ENCODE data around the gene DYNC1I1. TPM values are rescaled to one million over a fixed set of nuclear protein-coding genes. Genes with fewer than 3 reads are reported as not detected.

DYNC1I1 gene
- total RNA-seq, 1 donor from 2014 or later = 1.6 TPM

DNA sequence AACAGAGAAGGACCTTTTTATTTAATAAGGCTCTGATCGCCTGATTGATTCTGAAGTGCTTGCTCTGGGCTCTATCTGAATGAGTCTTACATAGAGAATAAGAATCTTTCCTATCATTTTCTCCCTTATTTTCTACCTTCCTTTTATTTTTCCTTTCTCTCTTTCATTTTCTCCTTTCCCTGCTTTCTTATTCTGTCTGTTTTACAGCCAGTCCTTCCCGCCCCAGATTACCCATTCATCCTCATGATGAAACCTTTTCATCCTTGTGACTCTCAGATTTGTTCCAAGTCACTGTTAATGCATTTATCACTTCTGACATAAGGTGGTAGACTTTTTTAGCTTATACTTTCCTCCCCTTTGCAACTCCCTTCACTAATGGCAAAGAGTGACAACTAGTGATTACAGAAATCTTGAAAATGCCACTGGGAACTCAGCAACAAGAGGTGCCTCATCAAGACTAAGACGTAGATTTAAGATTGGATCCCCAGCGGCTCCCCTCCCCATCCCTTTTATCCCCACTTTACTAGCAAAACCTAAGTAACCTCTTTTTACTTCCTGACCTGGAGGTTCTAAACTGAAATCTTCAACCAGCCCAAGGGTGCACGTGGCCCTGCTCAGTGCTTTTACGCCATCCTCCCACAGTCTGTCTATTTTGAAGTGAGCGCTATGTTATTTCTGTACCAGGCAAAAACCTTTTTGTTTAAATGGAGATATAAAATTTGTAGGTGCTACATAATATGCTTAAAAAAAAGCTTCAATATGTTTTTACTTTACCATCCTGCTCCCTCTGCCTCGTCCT is 179.8 kb downstream of the DYNC1I1 start:
- no peak for DNase-seq (ENCODE audit: low spot score, unreplicated experiment)
- TF ChIP-seq, protein P1, sequence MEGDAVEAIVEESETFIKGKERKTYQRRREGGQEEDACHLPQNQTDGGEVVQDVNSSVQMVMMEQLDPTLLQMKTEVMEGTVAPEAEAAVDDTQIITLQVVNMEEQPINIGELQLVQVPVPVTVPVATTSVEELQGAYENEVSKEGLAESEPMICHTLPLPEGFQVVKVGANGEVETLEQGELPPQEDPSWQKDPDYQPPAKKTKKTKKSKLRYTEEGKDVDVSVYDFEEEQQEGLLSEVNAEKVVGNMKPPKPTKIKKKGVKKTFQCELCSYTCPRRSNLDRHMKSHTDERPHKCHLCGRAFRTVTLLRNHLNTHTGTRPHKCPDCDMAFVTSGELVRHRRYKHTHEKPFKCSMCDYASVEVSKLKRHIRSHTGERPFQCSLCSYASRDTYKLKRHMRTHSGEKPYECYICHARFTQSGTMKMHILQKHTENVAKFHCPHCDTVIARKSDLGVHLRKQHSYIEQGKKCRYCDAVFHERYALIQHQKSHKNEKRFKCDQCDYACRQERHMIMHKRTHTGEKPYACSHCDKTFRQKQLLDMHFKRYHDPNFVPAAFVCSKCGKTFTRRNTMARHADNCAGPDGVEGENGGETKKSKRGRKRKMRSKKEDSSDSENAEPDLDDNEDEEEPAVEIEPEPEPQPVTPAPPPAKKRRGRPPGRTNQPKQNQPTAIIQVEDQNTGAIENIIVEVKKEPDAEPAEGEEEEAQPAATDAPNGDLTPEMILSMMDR (IDR thresholded peaks at IDR 0.05; ENCODE audit: unreplicated experiment) = no peak
- Mint-ChIP-seq H3K36me3 (ENCODE audit: insufficient read depth) (no peaks in the 10 kb centered on the region), H3K27ac (no peak overlapping the region), H3K4me1 (ENCODE audit: low read depth) (peaks cover 17% of the 10 kb centered on the region), H3K9me3 (ENCODE audit: low read depth) (no peaks in the 10 kb centered on the region), H3K4me3 (ENCODE audit: low read depth) (no peak overlapping the region), H3K27me3 (peaks cover 5% of the 10 kb centered on the region)

DNA sequence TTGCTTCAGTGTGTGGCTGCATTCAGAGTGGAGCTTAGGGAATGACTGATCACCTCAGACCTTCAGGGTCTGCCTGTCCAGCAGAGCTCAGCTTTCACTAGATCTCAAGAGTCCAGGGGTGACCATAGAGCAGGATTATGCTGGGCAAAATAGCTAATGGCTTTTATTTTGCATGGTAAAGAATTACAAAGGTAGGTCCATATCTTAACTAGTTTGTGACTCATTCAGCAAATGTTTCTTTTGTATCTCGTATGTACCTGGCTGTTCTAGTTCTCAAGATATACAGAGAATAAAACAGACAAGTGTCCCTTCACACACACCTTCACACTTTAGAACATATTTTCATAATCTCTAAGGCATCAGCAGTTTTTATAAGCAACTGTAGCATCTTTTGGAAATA is 180.5 kb downstream of the DYNC1I1 start:
- H3K27me3 Mint-ChIP-seq = peaks cover 9% of the 10 kb centered on the region
- TF ChIP-seq, protein P1 (IDR thresholded peaks at IDR 0.05; ENCODE audit: unreplicated experiment) = no peak
- no peak for DNase-seq (ENCODE audit: low spot score, unreplicated experiment)
- H3K36me3 Mint-ChIP-seq (ENCODE audit: insufficient read depth) = no peaks in the 10 kb centered on the region
- no peaks in the 10 kb centered on the region for H3K9me3 Mint-ChIP-seq (ENCODE audit: low read depth)
- H3K4me1 Mint-ChIP-seq (ENCODE audit: low read depth) = peaks cover 21% of the 10 kb centered on the region
- no peak overlapping the region for H3K4me3 Mint-ChIP-seq (ENCODE audit: low read depth)
- peak overlapping the region; percentile 12 for H3K27ac Mint-ChIP-seq

DNA sequence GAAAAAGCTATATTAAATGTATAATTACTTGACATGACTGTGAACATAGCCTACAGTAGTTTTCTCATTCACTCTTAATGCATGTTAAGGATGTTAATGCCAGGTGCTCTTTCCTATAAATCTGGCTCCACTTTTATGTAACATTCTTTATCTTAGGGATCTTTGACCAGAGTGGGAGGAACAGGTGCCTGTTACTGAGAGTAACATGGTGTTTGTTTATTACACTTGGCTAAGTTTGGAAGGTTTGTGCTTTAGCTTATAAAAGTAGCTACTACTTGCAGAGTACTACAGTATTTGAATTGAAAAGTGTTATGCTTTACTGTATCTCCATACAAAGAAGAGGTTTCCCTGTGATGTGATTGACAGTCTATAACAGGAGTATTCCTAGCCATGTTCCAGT is 183.4 kb downstream of the DYNC1I1 start:
- Mint-ChIP-seq H3K4me1 (ENCODE audit: low read depth) (peaks cover 21% of the 10 kb centered on the region), H3K9me3 (ENCODE audit: low read depth) (no peaks in the 10 kb centered on the region), H3K4me3 (ENCODE audit: low read depth) (no peak overlapping the region), H3K27ac (no peak overlapping the region), H3K36me3 (ENCODE audit: insufficient read depth) (no peaks in the 10 kb centered on the region), H3K27me3 (peaks cover 9% of the 10 kb centered on the region)
- TF ChIP-seq, protein P1 (IDR thresholded peaks at IDR 0.05; ENCODE audit: unreplicated experiment) = no peak
- DNase-seq (ENCODE audit: low spot score, unreplicated experiment) = no peak

DNA sequence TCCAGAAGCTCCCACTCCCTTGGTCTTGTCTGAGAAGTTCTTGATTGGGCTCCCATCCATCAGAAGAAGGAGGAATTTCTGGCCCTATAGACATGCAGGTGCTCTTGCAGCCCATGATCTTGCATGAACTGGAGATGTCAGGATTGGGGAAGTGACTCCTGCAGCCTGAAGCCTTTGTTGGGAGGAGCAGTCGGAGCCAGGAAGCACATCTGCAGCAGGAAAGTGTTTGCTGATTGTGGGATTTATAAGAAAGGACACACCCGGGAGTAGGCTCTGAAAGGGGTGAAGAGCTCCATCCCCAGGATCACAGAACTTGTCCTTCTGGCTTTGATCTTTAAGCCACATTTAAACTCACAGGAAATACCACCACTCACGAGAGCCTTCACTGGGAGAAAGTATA is 185.2 kb downstream of the DYNC1I1 start:
- no peaks in the 10 kb centered on the region for H3K36me3 Mint-ChIP-seq (ENCODE audit: insufficient read depth)
- TF ChIP-seq, protein P1 (IDR thresholded peaks at IDR 0.05; ENCODE audit: unreplicated experiment) = no peak
- H3K9me3 Mint-ChIP-seq (ENCODE audit: low read depth) = no peaks in the 10 kb centered on the region
- H3K27me3 Mint-ChIP-seq = peaks cover 6% of the 10 kb centered on the region
- no peak overlapping the region for H3K4me3 Mint-ChIP-seq (ENCODE audit: low read depth)
- no peak for DNase-seq (ENCODE audit: low spot score, unreplicated experiment)
- no peak overlapping the region for H3K27ac Mint-ChIP-seq
- peaks cover 15% of the 10 kb centered on the region for H3K4me1 Mint-ChIP-seq (ENCODE audit: low read depth)

DNA sequence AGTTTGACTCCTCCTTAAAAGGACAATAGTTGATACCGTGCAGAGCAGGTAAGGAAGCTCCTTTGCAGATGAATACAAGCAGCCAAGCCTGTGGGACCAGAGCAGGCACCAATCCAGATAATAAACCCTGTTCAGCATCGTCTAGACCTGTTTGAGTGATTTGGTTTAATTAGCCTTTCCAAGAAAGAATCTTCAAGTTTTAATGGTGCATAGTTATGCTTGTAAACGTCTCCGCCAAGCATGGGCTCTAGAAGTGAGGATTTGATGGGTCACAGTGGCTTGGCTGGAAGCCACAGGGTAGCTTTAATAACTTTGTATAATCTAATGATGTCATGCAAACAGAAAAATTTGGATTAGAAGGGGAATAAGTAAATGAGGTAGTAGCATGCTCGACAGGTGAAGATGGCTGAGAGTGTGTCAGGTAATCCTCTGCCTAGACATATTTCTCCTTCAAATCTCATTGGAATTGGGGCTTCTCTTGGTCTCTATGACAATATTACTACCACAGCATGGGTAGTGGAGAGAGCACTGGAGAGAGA is 188.4 kb downstream of the DYNC1I1 start:
- Mint-ChIP-seq H3K27ac (no peak overlapping the region), H3K36me3 (ENCODE audit: insufficient read depth) (no peaks in the 10 kb centered on the region), H3K4me3 (ENCODE audit: low read depth) (no peak overlapping the region), H3K9me3 (ENCODE audit: low read depth) (peaks cover 6% of the 10 kb centered on the region), H3K27me3 (peaks cover 6% of the 10 kb centered on the region), H3K4me1 (ENCODE audit: low read depth) (peaks cover 4% of the 10 kb centered on the region)
- DNase-seq (ENCODE audit: low spot score, unreplicated experiment) = no peak
- TF ChIP-seq, protein P1 (IDR thresholded peaks at IDR 0.05; ENCODE audit: unreplicated experiment) = no peak
